Liver (tissue), 9 donors: ENCODE data around the gene ECE1. TPM values are rescaled to one million over a fixed set of nuclear protein-coding genes. Genes with fewer than 3 reads are reported as not detected.
"Not testable (repeated sequence)": the region's sequence is repeated elsewhere in the genome, so short reads cannot be mapped to it uniquely, and the experiment has no call there.

Experiments used
- DNase-seq: peaks from one replicate; pipeline ENCODE4 v3.0.0-alpha.2; 2017; ENCODE audit warnings: low spot score
- H3K27ac ChIP-seq, 2 donors: one replicate each; pipeline ENCODE4 v1.7.0; 2013; ENCODE audit warnings: inconsistent platforms in 2 of 2, low read length in 2 of 2, control low read depth in 1 of 2, low read depth in 1 of 2, mild to moderate bottlenecking in 1 of 2
- H3K27me3 ChIP-seq, 4 donors: one replicate each; pipeline versions ENCODE4 v1.6.1 to v1.7.0; 2013; ENCODE audit warnings: low read length in 3 of 4, inconsistent platforms in 1 of 4, mild to moderate bottlenecking in 1 of 4, moderate library complexity in 1 of 4; ENCODE audit not compliant: control insufficient read depth in 4 of 4, insufficient read depth in 4 of 4
- H3K36me3 ChIP-seq, 4 donors: one replicate each; pipeline versions ENCODE4 v1.6.1 to v1.7.0; 2013; ENCODE audit warnings: low read length in 3 of 4, mild to moderate bottlenecking in 3 of 4, low read depth in 1 of 4, moderate library complexity in 1 of 4; ENCODE audit not compliant: control insufficient read depth in 4 of 4, insufficient read depth in 3 of 4
- H3K4me1 ChIP-seq, 4 donors: one replicate each; pipeline versions ENCODE4 v1.6.1 to v1.7.0; 2013; ENCODE audit warnings: low read length in 3 of 4, mild to moderate bottlenecking in 3 of 4, moderate library complexity in 1 of 4; ENCODE audit not compliant: control insufficient read depth in 4 of 4, insufficient read depth in 4 of 4
- H3K4me3 ChIP-seq, 3 donors: one replicate each; pipeline versions ENCODE4 v1.6.1 to v1.7.0; 2013; ENCODE audit warnings: low read length in 3 of 3, control low read depth in 1 of 3, low read depth in 1 of 3, mild to moderate bottlenecking in 1 of 3
- H3K9ac ChIP-seq, 2 donors: one replicate each; pipeline ENCODE4 v1.7.0; 2013; ENCODE audit warnings: low read length in 2 of 2, mild to moderate bottlenecking in 2 of 2, moderate library complexity in 2 of 2, control low read depth in 1 of 2, low read depth in 1 of 2
- H3K9me3 ChIP-seq, 4 donors: one replicate each; pipeline versions ENCODE4 v1.6.1 to v1.7.0; 2013; ENCODE audit warnings: low read length in 3 of 4; ENCODE audit not compliant: control insufficient read depth in 4 of 4
- whole genome bisulfite sequencing: extraction: QIAGEN DNeasy Blood & Tissue Kit; methylation state at CpG from one replicate; pipeline ENCODE4 v1.1.7; 2013; 5-methylcytosine and 5-hydroxymethylcytosine counted together
- polyA plus RNA-seq, 2 donors: library from polyadenylated mRNA; stranded (reverse) in 1 of 2; unstranded in 1 of 2; fragments of 200-250 nt in 1 of 2; fragments of >200 nt in 1 of 2; fragmentation: Nextera tagmentation in 1 of 2; extraction: Ambion mirVana in 1 of 2; gene quantifications; one replicate each; pipeline versions ENCODE4 v1.2.1 to v1.2.3, GENCODE V29; 2013 to 2015
- total RNA-seq, 2 donors: library from RNA; depleted of rRNA; stranded (reverse); fragments of >200 nt; gene quantifications; one replicate each; pipeline ENCODE4 v1.2.3, GENCODE V29; 2014
- TF ChIP-seq, protein P1 (sequence below): IDR thresholded peaks from 2 replicates; pipeline ENCODE4 v1.6.1; 2016; ENCODE audit warnings: antibody characterized with exemption
- donor health status: healthy.
- donor health status: healthy.
- donor health status: healthy.
- donor health status: healthy.
- donor health status: healthy.

Gene ECE1
- total and polyA plus RNA-seq, 4 donors: 29.3 to 46.4 (median 39.6) TPM

DNA sequence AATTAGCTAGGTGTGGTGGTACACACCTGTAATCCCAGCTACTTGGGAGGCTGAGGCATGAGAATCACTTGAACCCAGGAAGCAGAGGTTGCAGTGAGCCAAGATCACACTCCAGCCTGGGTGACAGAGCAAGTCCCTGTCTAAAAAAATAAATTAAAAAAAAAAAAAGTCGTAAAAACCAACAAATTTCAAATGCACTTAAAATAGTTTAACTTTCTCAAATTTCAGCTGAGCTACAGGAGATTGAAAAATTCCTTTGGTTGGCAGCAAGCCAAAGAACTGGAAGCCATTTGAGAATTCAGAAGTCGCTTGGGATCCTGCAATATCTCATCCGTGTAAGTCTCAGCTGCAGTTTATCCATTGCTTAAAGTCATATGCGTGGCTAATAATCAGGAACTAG, 119.4 kb downstream of the ECE1 start:
- DNase-seq, H3K27me3 ChIP-seq, H3K9me3 ChIP-seq, H3K9ac ChIP-seq, H3K27ac ChIP-seq, H3K36me3 ChIP-seq, H3K4me3 ChIP-seq: not testable (repeated sequence)
- 70% methylated on average over 4 of the region's 4 CpGs for WGBS
- peaks cover 2 to 21% (median 11%) of the 10 kb centered on the region in 4 donors for H3K4me1 ChIP-seq

DNA sequence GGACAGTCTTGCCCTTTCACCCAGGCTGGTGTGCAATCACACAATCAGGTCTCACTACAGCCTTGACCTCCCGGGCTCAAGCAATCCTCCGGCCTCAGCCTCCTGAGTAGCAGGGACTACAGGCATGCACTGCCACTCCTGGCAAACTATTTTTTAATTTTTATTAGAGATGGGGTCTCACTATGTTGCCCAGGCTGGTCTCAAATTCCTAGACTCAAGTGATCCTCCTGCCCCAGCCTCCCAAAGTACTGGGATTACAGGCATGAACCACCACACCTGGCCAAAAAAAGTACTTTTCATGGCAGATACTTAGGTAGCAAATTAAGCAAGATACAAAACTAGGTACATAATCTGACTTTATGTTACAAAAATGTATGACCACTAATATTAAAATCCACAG, 121.8 kb downstream of the ECE1 start:
- Histone ChIP-seq H3K4me1 (peaks cover 0 to 8% (median 4%) of the 10 kb centered on the region in 4 donors), H3K9ac (no peak overlapping the region), H3K27me3 (no peaks in the 10 kb centered on the region), H3K36me3 (peaks cover 0 to 4% (median 0%) of the 10 kb centered on the region in 4 donors), H3K4me3 (no peak overlapping the region), H3K27ac (no peak overlapping the region), H3K9me3 (no peaks in the 10 kb centered on the region)
- WGBS: 97% methylated on average over 2 of the region's 2 CpGs
- TF ChIP-seq, protein P1, sequence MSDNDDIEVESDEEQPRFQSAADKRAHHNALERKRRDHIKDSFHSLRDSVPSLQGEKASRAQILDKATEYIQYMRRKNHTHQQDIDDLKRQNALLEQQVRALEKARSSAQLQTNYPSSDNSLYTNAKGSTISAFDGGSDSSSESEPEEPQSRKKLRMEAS: no peak
- DNase-seq: no peak

Other genes starting within 250 kb of the ECE1 start
- 10 to 100 TPM; 12.5 to 22.8 TPM for gene EIF4G3, start 113.6 kb downstream of the ECE1 start, total RNA-seq
- gene EIF4G3, start 113.6 kb downstream of the ECE1 start, polyA plus RNA-seq: 10 to 100 TPM in 1 of 2 donors, 1 to 10 TPM in 1; 7.6 to 11.0 TPM
- 1 to 10 TPM; 1.5 to 4.0 TPM for gene NBPF3, start 149.7 kb upstream of the ECE1 start, total RNA-seq
- 1 to 10 TPM; 1.4 to 2.0 TPM for gene NBPF3, start 149.7 kb upstream of the ECE1 start, polyA plus RNA-seq
- 10 to 100 TPM in 1 of 2 donors, 1 to 10 TPM in 1; 3.3 to 37.9 TPM for gene ALPL, start 219.0 kb upstream of the ECE1 start, total RNA-seq
- 10 to 100 TPM; 43.5 to 93.1 TPM for gene ALPL, start 219.0 kb upstream of the ECE1 start, polyA plus RNA-seq